NCI-H1417 (cell line): Measurements from ENCODE around the gene UNC119.

Experiments
- DNase-seq, 3 experiments: peaks; one replicate each; lab custom pipeline; 2025; lab: John Stamatoyannopoulos, UW

Gene UNC119

DNA sequence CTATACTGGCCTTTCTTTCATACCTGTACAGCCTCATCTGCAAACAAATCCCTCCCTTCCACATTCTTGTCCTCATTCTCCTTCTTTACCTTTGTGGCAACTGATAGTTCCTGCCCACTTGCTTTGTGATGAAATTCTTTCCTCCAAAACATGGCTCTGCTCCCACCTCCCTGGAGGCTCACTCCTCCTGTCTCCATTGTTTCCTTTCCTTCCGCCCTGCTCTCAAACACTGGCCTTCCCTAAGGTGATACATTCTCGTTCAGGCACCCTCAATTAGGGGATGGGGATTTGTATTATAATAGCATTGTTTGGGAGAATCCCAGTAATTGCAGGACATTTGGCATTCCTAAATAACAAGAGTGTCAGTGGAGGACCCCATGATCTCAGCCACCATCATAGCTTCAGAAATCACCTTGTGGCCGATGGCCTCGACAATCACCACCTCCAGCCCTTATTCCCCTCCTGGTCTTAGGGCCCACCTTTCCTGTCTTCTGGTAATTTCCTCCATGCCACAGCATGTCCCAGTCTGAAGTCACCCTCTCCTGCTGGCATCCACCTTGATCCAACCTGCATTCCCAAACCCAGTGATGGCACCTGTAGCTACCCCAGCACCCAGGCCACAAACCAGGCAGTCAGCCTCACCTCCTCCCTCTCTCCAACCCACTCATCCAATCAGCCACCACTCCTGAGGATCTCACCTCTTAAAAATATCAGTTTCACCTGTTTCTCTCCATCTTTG lies 7.9 kb downstream of the UNC119 start:
- no peak for DNase-seq

DNA sequence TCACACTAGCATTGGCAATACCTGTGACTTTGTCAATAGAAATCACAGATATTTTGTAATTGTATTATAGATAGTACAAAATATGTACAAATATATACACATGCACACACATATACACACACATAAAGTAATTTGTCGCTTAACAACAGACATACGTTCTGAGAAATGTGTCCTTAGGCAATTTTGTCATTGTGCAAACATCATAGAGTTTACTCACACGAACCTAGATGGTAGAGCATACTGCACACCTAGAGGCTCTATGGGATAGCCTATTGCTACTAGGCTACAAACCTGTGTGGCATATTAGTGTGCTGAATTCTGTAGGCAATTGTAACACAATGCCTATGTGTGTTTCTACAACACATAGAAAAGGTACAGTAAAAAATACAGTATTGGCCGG lies 11.0 kb downstream of the UNC119 start:
- no peak for DNase-seq

DNA sequence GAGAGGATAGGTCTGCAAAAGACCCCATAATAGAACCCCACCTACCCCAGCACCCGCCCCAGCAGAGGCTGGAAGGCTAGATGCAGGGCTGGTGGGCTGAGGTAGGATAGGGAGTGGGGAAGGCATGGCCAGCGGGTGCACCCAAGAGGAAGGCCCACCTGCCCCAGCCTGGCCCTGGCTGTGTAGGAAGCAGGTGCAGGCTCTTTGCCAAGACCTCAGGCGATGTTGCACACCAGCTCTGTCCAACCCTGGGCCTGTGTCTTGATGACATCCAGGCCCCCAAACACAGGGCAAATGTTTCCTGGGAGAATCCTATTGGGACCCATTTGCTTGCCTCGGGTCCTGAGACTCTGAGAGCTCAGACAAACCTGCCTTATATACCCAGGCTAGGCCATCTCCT lies 12.2 kb downstream of the UNC119 start:
- no peak for DNase-seq

DNA sequence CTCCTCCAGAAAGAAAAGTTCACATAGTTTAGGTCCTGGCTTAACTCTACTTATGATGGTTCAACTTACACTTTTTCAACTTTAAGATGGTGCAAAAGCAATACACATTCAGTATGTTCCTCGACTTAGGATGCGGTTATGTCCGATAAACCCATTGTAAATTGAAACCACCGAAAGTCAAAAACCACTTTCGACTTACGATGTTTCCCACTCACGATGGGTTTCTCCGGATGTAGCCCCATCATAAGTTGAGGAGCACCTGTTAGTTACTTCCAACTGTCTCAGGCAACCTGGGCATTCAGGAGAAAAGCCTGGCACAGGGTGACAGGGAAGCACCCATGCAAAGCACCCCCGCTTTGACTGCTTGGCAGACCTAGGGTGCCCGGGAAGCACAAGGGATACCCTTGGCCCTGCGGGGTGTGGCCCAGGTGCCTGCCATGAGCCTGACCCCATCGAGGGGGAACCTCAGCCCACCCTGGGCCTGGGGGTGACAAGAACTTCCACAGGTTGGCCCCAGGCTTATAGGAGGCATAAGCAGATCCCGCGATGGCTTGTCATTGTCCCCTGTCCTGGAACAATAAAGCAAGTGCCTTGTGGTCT lies 14.0 kb downstream of the UNC119 start:
- no peak for DNase-seq

DNA sequence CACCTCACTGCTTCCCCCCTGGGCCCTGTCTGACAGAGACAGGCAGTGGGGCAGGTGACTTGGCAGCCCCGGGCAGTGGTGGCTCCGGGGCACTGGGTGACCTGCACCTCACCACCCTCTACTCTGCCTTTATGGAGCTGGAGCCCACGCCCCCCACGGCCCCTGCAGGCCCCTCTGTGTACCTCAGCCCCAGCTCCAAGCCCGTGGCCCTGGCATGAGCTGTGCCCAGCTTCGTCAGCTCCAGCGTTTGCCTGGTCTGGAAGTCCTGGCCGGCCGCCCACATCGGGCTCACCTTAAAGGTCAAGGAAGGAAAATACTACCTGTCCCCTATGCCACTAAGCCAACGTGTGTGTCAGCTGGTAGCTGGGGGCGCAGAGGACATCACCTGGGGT lies 15.2 kb downstream of the UNC119 start:
- DNase-seq = no peak

DNA sequence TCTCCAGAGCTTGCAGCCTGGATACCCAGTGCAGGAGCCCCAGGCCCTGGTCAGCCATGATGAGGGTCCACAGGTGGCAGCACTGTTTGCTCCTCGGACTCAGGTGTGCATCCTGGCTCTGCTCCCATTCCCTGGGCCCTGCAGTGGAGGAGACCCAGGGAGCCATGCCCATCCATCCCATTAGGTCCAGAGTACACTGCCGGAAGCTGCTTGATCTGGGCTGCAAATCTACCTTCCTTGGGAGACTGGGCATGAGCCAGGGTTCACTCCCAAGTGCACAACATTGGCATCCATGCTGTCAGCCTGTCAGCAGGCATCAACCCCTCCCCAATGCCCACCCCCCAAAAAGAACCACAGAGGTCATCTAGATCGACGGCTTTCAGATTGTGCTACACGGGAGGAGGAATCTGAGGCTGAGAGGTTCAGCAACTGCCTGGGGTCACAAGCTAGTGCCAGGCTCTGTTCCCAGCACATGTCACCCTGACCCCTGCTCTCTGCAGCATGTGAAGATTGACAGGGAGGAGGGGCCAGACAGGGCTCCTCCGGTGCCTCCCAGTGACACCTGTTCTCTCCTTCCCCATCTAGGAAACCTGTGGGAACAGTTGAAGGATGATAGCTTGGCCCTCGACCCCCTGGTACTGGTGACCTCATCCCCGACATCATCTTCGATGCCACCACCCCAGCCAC lies 15.7 kb downstream of the UNC119 start:
- DNase-seq = no peak

DNA sequence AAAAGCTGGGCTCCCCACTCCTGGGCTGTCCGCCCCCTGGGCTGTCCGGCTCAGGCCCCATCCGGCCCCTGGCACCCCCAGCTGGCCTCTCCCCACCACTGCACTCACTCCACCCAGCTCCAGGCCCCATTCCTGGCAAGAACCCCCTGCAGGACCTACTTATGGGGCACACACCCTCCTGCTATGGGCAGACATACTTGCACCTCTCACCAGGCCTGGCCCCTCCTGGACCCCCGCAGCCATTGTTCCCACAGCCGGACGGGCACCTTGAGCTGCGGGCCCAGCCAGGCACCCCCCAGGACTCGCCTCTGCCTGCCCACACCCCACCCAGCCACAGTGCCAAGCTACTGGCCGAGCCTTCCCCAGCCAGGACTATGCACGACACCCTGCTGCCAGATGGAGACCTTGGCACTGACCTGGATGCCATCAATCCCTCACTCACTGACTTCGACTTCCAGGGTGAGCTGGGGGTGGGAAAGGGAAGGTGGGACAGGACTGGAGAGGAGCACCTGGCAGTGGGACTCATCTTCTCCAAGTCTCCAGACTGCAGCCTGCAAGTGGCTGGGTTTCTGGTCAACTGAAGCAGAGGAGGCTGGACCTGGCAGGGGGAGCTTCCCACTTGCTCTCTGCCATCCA lies 17.6 kb downstream of the UNC119 start:
- DNase-seq = no peak

DNA sequence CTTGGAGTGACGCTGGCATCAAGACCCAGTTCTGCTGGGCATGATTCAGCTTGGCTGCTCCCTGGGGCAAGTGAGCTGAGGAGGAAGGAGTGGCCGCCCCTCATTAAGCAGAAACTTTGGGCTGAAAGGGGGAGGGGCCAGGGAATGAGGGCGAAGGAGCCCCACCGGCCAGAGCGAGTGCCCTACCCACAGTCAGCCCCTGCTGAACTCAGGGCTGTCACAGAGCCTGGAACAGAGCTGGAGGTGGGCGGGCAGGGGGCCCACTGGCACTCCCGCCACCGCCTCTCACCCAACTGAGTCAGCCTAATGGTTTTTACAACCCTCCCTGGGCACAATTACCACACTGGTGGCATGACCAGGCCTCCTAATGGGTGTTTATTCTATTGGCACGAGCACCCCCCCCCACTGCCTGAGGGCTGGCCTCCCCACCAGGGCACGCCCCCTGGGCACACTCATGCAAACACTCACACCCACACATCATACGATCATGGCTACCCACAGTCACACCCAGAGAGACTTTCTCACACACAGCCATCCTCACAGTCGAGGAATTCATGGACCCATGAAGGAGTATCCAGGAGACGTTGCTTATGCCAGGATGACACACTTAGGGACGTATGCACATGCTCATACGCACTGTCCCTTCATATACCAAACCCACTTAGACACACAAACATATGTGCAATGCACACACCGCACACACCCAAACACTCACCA lies 19.2 kb downstream of the UNC119 start:
- no peak for DNase-seq

DNA sequence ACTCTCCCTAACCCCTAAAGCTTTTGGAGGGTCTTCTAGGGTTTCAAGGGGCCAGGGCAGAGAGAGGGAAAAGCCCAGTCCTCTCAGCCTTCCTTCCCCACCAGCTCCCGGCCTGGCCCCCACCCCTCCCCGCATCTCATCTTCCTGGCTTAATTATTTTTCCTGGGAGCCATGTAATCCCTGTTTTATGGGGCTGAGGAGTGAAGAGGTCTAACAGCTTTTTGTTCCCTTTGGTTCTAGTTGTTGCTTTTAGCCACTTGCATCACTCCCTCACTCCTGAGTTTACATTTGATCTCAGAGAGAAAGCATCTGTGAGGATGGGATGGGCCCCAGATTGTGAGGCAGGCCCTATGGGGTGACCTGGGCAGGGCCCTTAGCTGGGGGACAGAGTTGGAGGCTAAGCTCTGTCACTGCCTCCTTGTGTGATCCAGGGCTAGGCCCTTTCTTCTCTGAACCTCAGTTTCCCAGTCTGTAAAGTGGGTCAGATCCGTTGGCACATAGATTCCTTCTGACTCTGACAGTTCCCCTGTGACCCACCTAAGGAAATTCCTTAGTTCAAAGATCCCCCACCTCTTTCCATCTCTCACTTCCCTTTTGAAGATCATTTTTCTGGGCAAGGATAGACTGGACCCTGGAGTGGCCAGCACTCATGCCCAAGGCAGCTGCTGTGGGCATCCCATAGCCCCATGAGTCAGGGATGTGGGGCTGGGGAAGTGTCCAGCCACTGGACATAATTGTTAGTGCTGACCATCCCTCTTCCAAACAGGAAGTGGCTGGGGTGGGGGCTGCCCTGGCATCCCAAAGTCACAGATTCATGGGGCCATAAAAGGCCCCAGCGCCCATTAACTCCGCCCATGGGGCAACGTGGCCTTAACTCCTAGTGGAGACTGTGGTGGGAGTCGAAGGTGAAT lies 20.1 kb downstream of the UNC119 start:
- no peak for DNase-seq

DNA sequence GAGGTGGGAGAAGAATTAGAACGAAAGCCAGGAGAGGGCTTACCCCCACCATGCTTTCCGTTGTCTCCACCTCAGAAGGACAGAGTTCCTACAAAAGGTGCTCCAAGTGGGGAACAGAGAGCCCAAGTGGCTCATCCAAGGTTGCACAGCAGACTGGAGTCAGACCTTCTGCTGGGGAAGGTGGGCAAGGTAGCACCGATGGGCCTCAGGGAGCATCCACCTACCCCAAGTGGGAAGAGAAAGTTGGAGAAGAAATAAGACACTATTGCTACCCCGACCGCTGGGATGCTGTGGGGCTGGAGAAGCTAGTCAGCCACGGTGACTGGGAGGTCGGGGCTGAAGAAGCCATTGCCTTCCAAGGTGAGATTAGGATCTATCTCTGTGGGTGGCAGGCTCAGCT lies 21.5 kb downstream of the UNC119 start:
- no peak for DNase-seq

DNA sequence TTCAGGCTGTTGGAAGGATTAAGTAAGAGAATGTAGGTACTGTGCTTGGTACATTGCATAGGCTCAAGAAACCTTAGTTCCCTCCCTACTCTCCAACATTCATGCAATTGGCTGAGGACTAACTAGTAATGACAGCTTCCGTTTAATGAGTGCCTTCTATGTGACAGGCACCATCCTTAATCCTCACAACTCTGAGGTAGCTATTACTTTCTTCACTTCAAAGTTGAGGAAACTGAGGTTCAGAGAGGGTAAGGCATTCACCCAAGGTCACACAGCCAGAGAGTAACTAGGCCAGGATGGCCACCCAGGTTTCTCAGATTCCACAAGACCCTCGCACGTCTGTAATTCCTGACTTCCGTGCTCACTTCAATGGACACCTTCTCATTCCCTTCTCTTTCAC lies 22.2 kb downstream of the UNC119 start:
- DNase-seq = no peak

DNA sequence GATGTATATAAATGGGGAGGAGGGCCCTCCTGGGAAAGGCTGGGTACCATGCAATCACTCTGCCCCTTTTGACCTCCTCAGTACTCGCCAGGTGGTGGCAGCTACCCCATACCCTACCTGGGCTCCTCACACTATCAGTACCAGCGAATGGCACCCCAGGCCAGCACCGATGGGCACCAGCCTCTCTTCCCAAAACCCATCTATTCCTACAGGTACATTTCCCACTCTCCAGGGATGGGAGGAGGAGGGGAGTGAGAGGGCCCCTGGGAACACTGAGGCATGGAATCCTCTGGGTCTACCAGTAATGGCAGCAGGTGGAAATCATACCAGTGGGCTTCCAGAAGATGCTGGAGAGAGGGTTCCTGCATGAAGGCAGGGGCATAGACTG lies 23.4 kb downstream of the UNC119 start:
- no peak for DNase-seq

DNA sequence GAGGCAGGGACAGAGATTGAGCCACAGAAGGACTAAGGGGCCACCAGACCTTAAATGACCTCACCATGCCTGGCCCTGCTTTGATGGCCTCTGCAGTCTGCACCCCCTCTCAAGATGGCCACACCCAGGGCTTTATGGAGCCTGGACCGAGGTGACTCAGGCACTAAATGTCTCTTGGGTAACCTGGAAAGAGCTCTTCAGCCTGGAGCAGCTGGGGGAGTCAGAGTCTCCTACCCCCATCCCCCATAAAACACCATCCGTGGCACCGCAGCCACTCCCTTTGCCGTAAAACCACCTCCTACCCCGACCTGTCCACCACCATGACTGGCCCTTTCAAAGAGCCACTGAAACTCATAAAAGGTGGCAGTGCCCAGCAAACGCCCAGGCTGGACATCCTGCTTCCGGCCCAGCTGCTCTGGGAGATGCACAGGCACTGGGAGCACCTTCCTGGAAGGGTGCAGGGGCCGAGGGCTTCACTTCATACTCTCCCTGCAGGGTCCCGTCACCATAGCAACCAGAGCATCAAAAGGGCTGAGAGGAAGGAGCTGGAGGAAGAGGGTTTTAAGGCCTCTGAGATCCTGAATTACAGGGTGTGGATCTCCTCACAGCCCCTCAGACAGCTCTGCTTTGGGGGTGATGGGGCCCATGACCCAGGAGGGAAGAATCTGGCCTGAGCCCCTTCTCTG lies 24.0 kb downstream of the UNC119 start:
- DNase-seq = no peak

DNA sequence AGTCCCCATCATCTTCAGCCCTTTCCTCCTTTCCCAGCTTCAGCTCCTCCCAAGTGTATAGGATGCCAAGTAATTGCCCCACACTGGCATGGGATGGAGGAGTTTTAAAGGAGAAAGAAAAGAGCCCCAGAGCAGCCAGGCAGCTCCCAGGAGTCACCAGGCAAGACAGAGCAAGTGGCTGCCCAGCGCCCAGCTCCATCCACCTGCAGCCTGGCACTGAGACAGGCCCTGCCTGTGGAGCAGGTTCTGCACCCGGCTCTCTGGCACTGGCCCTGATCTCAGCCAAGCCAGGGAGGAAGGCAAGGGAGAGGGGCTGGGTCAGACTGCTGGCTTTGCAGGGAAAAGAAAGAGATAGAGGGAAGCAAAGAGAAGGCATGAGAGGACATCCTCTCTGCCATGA lies 24.6 kb downstream of the UNC119 start:
- DNase-seq = no peak

DNA sequence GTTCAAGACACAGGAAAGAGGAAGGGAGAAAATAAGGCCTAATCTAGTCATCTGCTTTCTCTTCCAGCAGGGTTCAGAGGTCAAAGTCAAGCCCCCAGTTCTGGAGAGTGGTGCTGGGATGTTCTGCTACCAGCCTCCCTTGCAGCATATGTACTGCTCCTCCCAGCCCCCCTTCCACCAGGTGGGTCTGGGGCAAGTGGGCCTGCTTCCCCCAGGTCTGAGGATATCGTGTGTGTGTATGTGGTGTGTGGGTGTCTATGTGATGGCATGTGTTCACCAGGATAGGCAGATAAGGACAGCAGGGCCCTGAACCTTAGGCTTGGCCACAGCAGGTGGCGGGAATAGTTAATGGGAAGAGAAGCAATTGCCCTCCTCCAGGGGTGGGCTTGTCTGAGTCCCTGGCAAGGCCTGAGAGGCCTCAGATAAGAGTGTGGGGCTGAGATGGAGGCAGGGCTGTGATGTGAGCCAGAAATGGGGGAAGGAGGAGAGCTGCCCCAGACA lies 25.2 kb downstream of the UNC119 start:
- DNase-seq = no peak

DNA sequence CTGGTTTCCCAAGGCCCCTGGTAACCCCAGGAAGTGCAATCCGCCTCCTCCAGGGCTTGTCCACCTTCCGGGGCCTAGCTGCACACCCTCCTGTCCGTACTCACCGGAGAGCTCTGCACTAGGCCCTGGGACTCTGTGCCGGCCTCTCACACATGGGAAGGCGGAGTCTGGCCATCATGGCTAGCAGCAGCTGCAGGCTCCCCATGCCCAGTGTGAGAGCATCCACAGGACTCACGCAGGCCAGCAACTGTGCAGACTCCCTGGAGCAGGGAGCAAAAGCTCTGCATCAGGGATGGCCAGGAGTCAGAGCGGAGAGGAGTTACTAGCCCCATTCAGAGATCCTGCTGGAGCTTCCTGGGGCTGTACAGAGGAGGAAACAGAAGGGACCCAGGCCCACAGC lies 26.0 kb downstream of the UNC119 start:
- DNase-seq = no peak

DNA sequence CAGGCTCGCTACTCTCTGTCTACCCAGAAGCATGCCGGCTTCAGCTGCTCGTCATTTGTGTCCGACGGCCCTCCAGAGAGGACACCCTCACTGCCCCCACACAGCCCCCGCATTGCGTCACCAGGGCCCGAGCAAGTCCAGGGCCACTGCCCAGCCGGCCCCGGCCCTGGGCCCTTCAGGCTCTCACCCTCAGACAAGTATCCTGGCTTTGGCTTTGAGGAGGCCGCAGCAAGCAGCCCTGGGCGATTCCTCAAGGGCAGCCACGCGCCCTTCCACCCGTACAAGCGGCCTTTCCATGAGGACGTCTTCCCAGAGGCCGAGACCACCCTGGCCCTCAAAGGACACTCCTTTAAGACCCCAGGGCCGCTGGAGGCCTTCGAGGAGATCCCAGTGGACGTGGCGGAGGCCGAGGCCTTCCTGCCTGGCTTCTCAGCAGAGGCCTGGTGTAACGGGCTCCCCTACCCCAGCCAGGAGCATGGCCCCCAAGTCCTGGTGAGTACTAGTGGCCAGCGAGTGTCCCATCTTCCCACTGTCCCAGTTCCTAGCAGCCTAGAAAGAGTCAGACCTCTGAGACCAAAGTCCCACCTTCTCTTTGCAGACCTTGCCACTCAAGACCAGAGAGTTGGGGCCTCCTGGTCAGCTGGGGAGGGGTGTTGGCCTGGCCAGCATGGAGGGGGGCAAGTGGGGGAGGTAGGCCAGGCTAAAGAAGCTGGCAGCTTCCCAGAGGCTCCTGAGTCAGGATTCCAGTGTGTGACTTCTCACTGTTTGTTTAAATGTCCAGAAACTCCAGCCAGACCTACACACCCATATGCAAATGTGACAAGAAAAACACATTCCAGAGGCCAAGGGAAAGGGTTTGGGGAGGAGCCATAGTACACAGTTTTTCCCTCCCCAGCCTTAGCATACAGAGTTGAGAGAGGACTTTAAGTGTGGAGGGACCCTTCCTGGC lies 27.7 kb downstream of the UNC119 start:
- DNase-seq = no peak

DNA sequence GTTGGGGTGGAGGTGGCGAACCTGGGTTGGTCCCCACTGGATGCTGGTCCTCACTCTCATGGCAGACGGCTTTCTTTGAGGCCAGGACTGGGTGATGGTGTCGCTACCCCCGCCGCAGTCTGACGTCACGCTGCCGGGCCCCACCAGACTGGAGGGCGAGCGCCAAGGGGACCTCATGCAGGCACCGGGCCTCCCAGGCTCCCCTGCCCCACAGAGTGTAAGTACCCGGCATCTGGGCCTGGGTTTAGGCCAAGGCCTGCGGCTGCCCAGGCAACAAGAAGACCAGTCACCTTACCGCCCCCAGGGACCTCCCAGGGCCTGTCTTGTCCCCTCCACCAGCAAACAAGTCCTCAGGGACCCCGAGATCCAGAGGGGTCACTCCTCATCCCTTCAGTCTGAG lies 28.5 kb downstream of the UNC119 start:
- no peak for DNase-seq

DNA sequence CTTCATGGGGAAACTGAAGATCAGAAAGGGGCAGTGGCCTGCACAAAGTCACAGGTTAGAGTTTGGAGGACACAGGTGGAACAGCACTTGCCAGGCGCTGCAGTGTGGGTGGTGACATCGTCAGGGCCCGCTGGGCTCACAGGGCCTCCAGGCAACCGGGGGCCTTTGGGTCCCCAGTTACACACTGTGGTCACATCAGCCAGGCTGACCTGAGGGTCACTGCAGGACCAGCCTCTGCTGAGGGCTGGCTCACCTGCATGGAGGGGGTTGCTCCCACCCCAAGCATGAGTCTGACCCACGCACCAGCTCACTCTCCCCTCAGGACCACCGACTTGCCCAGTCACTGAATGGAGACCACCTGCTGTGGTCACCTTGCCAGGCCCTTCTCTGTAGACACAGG lies 29.2 kb downstream of the UNC119 start:
- no peak for DNase-seq
